ENCODE data around the gene PERM1.

- TF ChIP-seq CTCF (conservative IDR thresholded peaks at IDR 0.05; ENCODE audit: low read length) (no peak), EZH2phosphoT487 (IDR thresholded peaks at IDR 0.05; ENCODE audit: borderline replicate concordance, low read depth, low read length) (no peak)
Measured at GRCh38 chr1:927234-927633, 54.7 kb downstream of the PERM1 start.
